AG09319 (cell line): Measurements from ENCODE around the gene NRL.

Experiments used
- DNase-seq: peaks from one replicate; pipeline ENCODE4 v3.0.0-alpha.2; 2010; ENCODE audit warnings: low read depth; ENCODE audit errors: extremely low read depth
- TF ChIP-seq, protein P1 (sequence below): IDR thresholded peaks from 2 replicates; pipeline ENCODE4 v1.5.1; 2011; ENCODE audit warnings: low read depth, mild to moderate bottlenecking, inconsistent platforms, low read length, moderate library complexity

NRL gene

GRCh38 chr14:24057271-24057670 lies 57.5 kb downstream of the NRL start:
- no peak for DNase-seq
- TF ChIP-seq, protein P1, sequence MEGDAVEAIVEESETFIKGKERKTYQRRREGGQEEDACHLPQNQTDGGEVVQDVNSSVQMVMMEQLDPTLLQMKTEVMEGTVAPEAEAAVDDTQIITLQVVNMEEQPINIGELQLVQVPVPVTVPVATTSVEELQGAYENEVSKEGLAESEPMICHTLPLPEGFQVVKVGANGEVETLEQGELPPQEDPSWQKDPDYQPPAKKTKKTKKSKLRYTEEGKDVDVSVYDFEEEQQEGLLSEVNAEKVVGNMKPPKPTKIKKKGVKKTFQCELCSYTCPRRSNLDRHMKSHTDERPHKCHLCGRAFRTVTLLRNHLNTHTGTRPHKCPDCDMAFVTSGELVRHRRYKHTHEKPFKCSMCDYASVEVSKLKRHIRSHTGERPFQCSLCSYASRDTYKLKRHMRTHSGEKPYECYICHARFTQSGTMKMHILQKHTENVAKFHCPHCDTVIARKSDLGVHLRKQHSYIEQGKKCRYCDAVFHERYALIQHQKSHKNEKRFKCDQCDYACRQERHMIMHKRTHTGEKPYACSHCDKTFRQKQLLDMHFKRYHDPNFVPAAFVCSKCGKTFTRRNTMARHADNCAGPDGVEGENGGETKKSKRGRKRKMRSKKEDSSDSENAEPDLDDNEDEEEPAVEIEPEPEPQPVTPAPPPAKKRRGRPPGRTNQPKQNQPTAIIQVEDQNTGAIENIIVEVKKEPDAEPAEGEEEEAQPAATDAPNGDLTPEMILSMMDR: no peak

DNA sequence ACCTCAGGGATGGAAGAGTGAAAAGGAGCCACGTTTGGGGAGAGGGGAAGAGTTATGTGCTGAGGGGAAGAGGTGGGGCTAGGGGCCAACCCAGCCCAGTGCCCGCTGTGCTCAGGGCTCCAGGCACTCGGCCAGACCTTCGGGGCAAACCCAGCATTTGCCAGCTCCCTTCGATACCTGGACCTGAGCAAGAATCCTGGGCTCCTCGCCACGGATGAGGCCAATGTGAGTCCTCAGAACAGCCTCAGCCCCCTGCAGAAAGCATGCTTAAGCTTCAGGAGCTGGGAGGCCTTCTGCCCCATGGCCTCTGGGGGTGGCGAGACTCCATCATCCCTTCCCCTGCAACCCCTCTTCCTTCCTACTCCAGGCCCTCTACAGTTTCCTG lies 58.0 kb downstream of the NRL start:
- TF ChIP-seq, protein P1: no peak
- DNase-seq: no peak

GRCh38 chr14:24055971-24056799 lies 58.6 kb downstream of the NRL start:
- no peak for DNase-seq
- TF ChIP-seq, protein P1: no peak

GRCh38 chr14:24054646-24055045 lies 60.1 kb downstream of the NRL start:
- TF ChIP-seq, protein P1: no peak
- DNase-seq: no peak

DNA sequence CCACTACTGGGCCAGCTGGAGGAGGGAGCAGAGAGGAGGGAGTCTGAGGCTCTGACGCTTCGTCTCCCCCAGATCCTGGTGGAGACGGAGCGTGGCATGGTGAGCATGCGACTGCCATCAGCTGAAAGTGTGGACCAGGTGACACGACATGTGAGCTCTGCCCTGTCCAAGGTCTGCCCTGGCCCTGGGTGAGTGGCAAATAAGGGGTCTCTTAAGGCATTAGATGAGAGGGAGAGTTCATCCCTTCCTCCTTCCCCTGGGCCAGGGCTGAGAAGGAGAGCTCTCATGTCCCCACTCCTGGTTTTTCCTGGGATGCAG lies 60.5 kb downstream of the NRL start:
- TF ChIP-seq, protein P1: no peak
- no peak for DNase-seq

GRCh38 chr14:24053548-24054323 lies 61.0 kb downstream of the NRL start:
- TF ChIP-seq, protein P1: no peak
- DNase-seq: no peak

DNA sequence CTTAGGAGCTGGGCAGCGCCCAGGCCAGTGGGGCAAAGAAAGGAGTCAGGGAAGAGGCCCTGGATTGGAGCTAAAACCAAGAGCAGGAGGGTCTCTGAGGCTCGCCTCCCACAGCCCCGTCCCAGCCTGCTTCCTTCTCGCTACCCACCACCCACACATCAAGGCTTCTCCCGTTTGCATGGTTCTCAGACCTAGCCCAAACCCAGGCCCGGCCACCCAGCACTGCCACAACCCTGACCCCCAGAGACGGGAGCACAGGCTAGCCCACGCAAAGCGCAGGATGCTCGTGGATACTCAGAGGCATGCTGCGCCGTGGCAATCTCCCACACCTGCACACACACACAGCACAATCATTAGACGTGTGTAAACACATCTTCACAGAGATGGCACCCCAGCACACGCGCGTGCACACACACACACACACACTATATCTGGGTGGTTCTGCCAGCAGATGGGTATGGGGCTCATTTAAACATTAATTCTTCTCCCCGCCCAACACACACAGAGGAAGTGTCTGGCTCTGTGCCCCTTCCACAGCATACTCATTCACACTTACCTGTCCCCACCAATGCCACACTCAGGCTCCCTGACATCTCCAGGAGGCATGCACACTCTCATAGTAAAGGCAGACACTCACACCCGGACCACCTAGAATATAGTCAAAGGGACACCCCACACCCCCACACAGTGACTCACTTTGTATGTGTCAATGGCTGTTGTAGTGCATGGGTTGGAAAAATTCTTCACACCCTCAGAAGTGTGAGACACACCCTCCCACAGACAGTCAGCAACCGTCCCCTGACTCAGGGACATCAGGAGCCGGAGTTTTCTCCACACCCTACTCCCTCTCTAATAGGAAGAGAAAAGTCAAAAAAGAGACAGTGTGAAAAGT lies 61.8 kb downstream of the NRL start:
- TF ChIP-seq, protein P1: no peak
- DNase-seq: no peak
